Tibial nerve (tissue), 4 donors: Measurements from ENCODE around the gene CD1C. TPM values are rescaled to one million over a fixed set of nuclear protein-coding genes. Genes with fewer than 3 reads are reported as not detected.

Experiments
- DNase-seq, 2 donors: peaks; one replicate each; pipeline ENCODE4 v3.0.0-alpha.2; 2019; ENCODE audit warnings: low spot score in 2 of 2
- H3K27ac ChIP-seq, 4 donors: fragments of 200-600 bp; sonication (generic) in 3 of 4; one replicate each; pipeline ENCODE4 v1.5.1; 2017 to 2019; ENCODE audit warnings: mild to moderate bottlenecking in 1 of 4
- H3K27me3 ChIP-seq, 2 donors: fragments of 200-600 bp; sonication (generic) in 1 of 2; one replicate each; pipeline versions ENCODE4 v1.5.1 to v1.6.0; 2017 to 2019
- H3K36me3 ChIP-seq, 3 donors: fragments of 200-600 bp; sonication (generic); one replicate each; pipeline ENCODE4 v1.5.1; 2018 to 2019
- H3K4me1 ChIP-seq, 4 donors: fragments of 200-600 bp; sonication (generic) in 3 of 4; one replicate each; pipeline ENCODE4 v1.5.1; 2017 to 2019
- H3K4me3 ChIP-seq, 4 donors: fragments of 200-600 bp; sonication (generic) in 3 of 4; one replicate each; pipeline ENCODE4 v1.5.1; 2017 to 2019; ENCODE audit warnings: mild to moderate bottlenecking in 1 of 4, moderate library complexity in 1 of 4
- H3K9me3 ChIP-seq, 4 donors: fragments of 200-600 bp; sonication (generic) in 3 of 4; one replicate each; pipeline ENCODE4 v1.5.1; 2017 to 2019
- CTCF ChIP-seq, 5 experiments: fragments of 200-600 bp in 3 of 5; fragments of 450-650 bp in 2 of 5; sonication (generic) in 3 of 5; IDR thresholded peaks; one replicate each; pipeline ENCODE4 v1.5.1; 2016 to 2019; ENCODE audit warnings: antibody characterized with exemption in 5 of 5, mild to moderate bottlenecking in 3 of 5, moderate library complexity in 2 of 5
- EP300 ChIP-seq, 2 donors: sonication (generic); formaldehyde crosslinking; IDR thresholded peaks; one replicate each; pipeline ENCODE4 v1.6.1; 2017; ENCODE audit warnings: antibody characterized with exemption in 2 of 2, mild to moderate bottlenecking in 1 of 2
- POLR2A ChIP-seq, 2 donors: fragments of 450-650 bp; IDR thresholded peaks; one replicate each; pipeline ENCODE4 v1.6.1; 2017; ENCODE audit warnings: antibody characterized with exemption in 2 of 2, mild to moderate bottlenecking in 2 of 2, moderate library complexity in 2 of 2
- WGBS, 2 donors: methylation state at CpG; one replicate each; pipeline ENCODE4 v1.1.5; 2018; 5-methylcytosine and 5-hydroxymethylcytosine counted together
- total RNA-seq, 4 donors: library from RNA; depleted of rRNA; stranded (reverse); fragments of >200 nt; gene quantifications; one replicate each; pipeline ENCODE4 v1.1.0, GENCODE V29; 2016

Gene CD1C
- total RNA-seq, 4 donors from 2014 or later, result 2.2 to 2.5 TPM; not detected in 2

GRCh38 chr1:158324395-158324794 is 34.7 kb downstream of the CD1C start:
- TF ChIP-seq EP300 (IDR thresholded peaks at IDR 0.05), result no peak
- TF ChIP-seq CTCF (IDR thresholded peaks at IDR 0.05), result no peak
- no peak for TF ChIP-seq POLR2A (IDR thresholded peaks at IDR 0.05)
- no peaks in the 10 kb centered on the region for H3K27me3 ChIP-seq
- no peaks in the 10 kb centered on the region for H3K36me3 ChIP-seq
- WGBS, 2 donors, result 80 to 82% methylated on average over 4 of the region's 4 CpGs
- no peak for DNase-seq
- no peak overlapping the region for H3K27ac ChIP-seq
- no peak overlapping the region for H3K4me3 ChIP-seq
- peaks cover 0 to 20% (median 0%) of the 10 kb centered on the region in 4 donors for H3K9me3 ChIP-seq
- no peaks in the 10 kb centered on the region for H3K4me1 ChIP-seq

GRCh38 chr1:158327481-158327880 is 37.8 kb downstream of the CD1C start:
- H3K9me3 ChIP-seq, result peaks cover 0 to 19% (median 0%) of the 10 kb centered on the region in 4 donors
- H3K36me3 ChIP-seq, result no peaks in the 10 kb centered on the region
- DNase-seq, result no peak
- TF ChIP-seq POLR2A (IDR thresholded peaks at IDR 0.05) (no peak), CTCF (IDR thresholded peaks at IDR 0.05) (no peak), EP300 (IDR thresholded peaks at IDR 0.05) (no peak)
- no peak overlapping the region for H3K4me3 ChIP-seq
- H3K27ac ChIP-seq, result no peak overlapping the region
- no peaks in the 10 kb centered on the region for H3K4me1 ChIP-seq
- no peaks in the 10 kb centered on the region for H3K27me3 ChIP-seq

DNA sequence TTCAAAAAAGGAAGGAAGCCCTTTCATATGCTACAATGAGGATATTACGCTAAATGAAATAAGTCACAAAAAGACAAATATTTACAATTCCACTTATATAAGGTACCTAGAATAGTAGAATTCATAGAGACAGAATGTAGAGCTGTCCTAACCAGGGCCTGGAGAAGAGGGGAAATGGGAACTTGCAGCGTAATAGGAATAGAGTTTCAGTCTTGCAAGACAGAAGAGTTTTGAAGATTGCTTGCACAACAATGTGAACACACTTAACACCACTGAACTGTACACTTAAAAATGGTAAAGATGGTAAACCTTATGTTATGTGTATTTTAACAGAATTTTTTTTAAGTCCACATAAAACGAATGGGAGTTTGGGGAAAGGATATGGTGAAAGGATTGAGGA is 38.7 kb downstream of the CD1C start:
- H3K36me3 ChIP-seq, result no peaks in the 10 kb centered on the region
- no peaks in the 10 kb centered on the region for H3K4me1 ChIP-seq
- no peak for DNase-seq
- H3K27me3 ChIP-seq, result no peaks in the 10 kb centered on the region
- WGBS, 2 donors, result 82 to 85% methylated on average over 3 of the region's 3 CpGs
- no peak overlapping the region for H3K4me3 ChIP-seq
- H3K27ac ChIP-seq, result no peak overlapping the region
- H3K9me3 ChIP-seq, result peaks cover 0 to 11% (median 0%) of the 10 kb centered on the region in 4 donors
- TF ChIP-seq EP300 (IDR thresholded peaks at IDR 0.05) (no peak), POLR2A (IDR thresholded peaks at IDR 0.05) (no peak), CTCF (IDR thresholded peaks at IDR 0.05) (no peak)

DNA sequence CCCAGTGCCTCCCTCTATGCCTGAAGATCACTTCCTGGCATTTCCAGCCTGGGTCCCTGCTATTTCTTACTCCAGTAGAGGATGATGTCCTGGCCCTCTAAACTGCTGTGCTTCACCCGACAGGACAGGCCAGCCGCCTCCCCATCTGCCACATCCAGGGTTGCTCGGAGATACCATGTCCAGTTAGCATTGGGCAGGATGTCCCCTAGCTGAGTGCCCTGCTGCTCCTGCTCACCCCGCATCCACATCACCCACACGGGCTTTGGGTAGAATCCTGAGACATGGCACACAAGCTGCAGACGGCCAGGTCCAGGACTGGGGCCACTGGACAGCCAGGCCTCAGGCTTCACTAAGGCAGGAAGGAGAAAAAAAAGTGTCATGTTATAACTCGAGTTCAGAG is 39.6 kb downstream of the CD1C start:
- no peak overlapping the region for H3K4me3 ChIP-seq

DNA sequence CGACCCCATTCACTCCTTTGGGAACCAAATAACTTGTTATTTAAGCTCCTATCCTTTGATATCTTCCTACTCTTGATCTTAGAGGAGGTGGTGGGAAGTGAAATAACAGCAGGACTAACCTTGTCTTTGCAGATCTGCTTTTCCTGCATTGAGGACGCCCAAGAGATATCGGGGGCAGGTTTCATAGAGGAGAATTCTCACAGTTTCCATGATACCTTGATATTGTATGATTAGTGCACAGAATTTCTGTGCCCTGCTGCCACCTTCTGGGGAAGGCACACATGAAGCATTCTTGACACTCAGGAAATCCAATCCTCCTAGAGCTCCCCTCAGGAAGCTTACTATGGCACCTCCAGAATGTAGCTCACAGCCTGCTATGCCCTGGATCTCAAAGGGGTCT is 40.0 kb downstream of the CD1C start:
- no peaks in the 10 kb centered on the region for H3K4me1 ChIP-seq
- H3K9me3 ChIP-seq, result no peaks in the 10 kb centered on the region
- no peaks in the 10 kb centered on the region for H3K27me3 ChIP-seq
- WGBS, 2 donors, result 80 to 87% methylated on average over 3 of the region's 3 CpGs
- no peak for TF ChIP-seq POLR2A (IDR thresholded peaks at IDR 0.05)
- peak in 1 of 5 experiments; percentile 8 for TF ChIP-seq CTCF (IDR thresholded peaks at IDR 0.05)
- no peak for TF ChIP-seq EP300 (IDR thresholded peaks at IDR 0.05)
- no peaks in the 10 kb centered on the region for H3K36me3 ChIP-seq
- no peak overlapping the region for H3K4me3 ChIP-seq
- no peak for DNase-seq
- no peak overlapping the region for H3K27ac ChIP-seq

More for the DNA sequence above, 39.6 kb downstream of the CD1C start:
- TF ChIP-seq CTCF (IDR thresholded peaks at IDR 0.05) (no peak), EP300 (IDR thresholded peaks at IDR 0.05) (no peak), POLR2A (IDR thresholded peaks at IDR 0.05) (no peak)
- H3K27me3 ChIP-seq, result no peaks in the 10 kb centered on the region
- H3K9me3 ChIP-seq, result peaks cover 0 to 2% (median 0%) of the 10 kb centered on the region in 4 donors
- no peaks in the 10 kb centered on the region for H3K36me3 ChIP-seq
- DNase-seq, result no peak
- H3K4me1 ChIP-seq, result no peaks in the 10 kb centered on the region
- WGBS, 2 donors, result 82 to 90% methylated on average over 7 of the region's 7 CpGs
- H3K27ac ChIP-seq, result no peak overlapping the region
